B cell (primary cell): ENCODE measurements around the gene ERC1. TPM values are rescaled to one million over a fixed set of nuclear protein-coding genes. Genes with fewer than 3 reads are reported as not detected.

Experiments
- ATAC-seq: fragments of 200-7000 bp; cut with Tn5 transposase; one replicate; pipeline ENCODE4 v1.10.0; 2021; ENCODE audit warnings: low read depth, mild to moderate bottlenecking, moderate number of reproducible peaks, moderate library complexity
- CTCF ChIA-PET: fragments of 350-600 bp; sonication (Branson Sonifier 250); formaldehyde crosslinking; loops from one replicate; lab custom pipeline; 2021; ENCODE audit warnings: antibody characterized with exemption, inconsistent platforms; lab: Charles Lee
- POLR2A ChIA-PET: fragments of 350-600 bp; sonication (Branson Sonifier 250); formaldehyde crosslinking; loops from one replicate; lab custom pipeline; 2021; ENCODE audit warnings: antibody characterized with exemption; lab: Charles Lee
- DNase-seq: peaks from one replicate; pipeline ENCODE4 v3.0.0; 2013
- H2AFZ ChIP-seq: 2 replicates; pipeline ENCODE4 v1.6.1; 2012; ENCODE audit warnings: mild to moderate bottlenecking, low read depth, low read length; ENCODE audit not compliant: insufficient read depth, poor library complexity, severe bottlenecking
- H3K27ac ChIP-seq, 2 donors: 1 replicate in 1 of 2; 2 replicates in 1 of 2; pipeline ENCODE4 v1.5.1; 2012 to 2013; ENCODE audit warnings: low read length in 2 of 2, mild to moderate bottlenecking in 2 of 2, moderate library complexity in 1 of 2
- H3K27me3 ChIP-seq, 4 experiments: fragments of 200-600 bp in 1 of 4; sonication (generic) in 1 of 4; replicated peaks in 1 of 4; 1 replicate in 2 of 4; 2 replicates in 2 of 4; pipeline versions ENCODE4 v1.6.1 to v1.7.0; 2013 to 2016; ENCODE audit warnings: low read length in 3 of 4, mild to moderate bottlenecking in 2 of 4, mixed read lengths in 1 of 4, moderate library complexity in 1 of 4; ENCODE audit not compliant: insufficient read depth in 4 of 4, control insufficient read depth in 3 of 4; ENCODE audit errors: control extremely low read depth in 1 of 4
- H3K36me3 ChIP-seq, 2 experiments: replicated peaks in 1 of 2; 1 replicate in 1 of 2; 2 replicates in 1 of 2; pipeline versions ENCODE4 v1.6.1 to v1.7.1; 2013; ENCODE audit warnings: low read length in 1 of 2; ENCODE audit not compliant: insufficient read depth in 2 of 2, control insufficient read depth in 1 of 2; ENCODE audit errors: control extremely low read depth in 1 of 2, extremely low read depth in 1 of 2
- H3K4me1 ChIP-seq, 2 donors: fragments of 200-600 bp in 1 of 2; sonication (generic) in 1 of 2; 1 replicate in 1 of 2; 2 replicates in 1 of 2; pipeline versions ENCODE4 v1.5.1 to v1.6.1; 2013 to 2017; ENCODE audit warnings: low read length in 2 of 2; ENCODE audit not compliant: control insufficient read depth in 2 of 2, insufficient read depth in 2 of 2
- H3K4me2 ChIP-seq: replicated peaks from 2 replicates; pipeline ENCODE3; 2012; ENCODE audit warnings: mild to moderate bottlenecking, low read depth, low read length; ENCODE audit not compliant: poor library complexity, severe bottlenecking
- H3K4me3 ChIP-seq, 5 experiments: fragments of 200-600 bp in 1 of 5; sonication (generic) in 1 of 5; 1 replicate in 3 of 5; 2 replicates in 2 of 5; pipeline versions ENCODE4 v1.5.1 to v1.7.0; 2011 to 2016; ENCODE audit warnings: low read length in 4 of 5, mild to moderate bottlenecking in 4 of 5, low read depth in 2 of 5, control low read depth in 1 of 5, moderate library complexity in 1 of 5; ENCODE audit not compliant: insufficient read depth in 1 of 5; ENCODE audit errors: control extremely low read depth in 1 of 5, extremely low read depth in 1 of 5
- H3K79me2 ChIP-seq: fragments of 200-600 bp; sonication (generic); one replicate; pipeline ENCODE4 v1.6.0; 2016; ENCODE audit warnings: low read length; ENCODE audit not compliant: control insufficient read depth, insufficient read depth
- H3K9ac ChIP-seq: fragments of 200-600 bp; sonication (generic); 2 replicates; pipeline ENCODE4 v1.6.1; 2017; ENCODE audit warnings: mild to moderate bottlenecking, low read length, moderate library complexity
- H3K9me3 ChIP-seq, 3 donors: one replicate each; pipeline versions ENCODE4 v1.6.1 to v1.7.1; 2013; ENCODE audit warnings: low read length in 2 of 3; ENCODE audit not compliant: control insufficient read depth in 2 of 3, insufficient read depth in 1 of 3; ENCODE audit errors: control extremely low read depth in 1 of 3
- H4K20me1 ChIP-seq: 2 replicates; pipeline ENCODE4 v1.6.0; 2012; ENCODE audit warnings: mild to moderate bottlenecking, low read length; ENCODE audit not compliant: insufficient read depth, control insufficient read depth, poor library complexity, severe bottlenecking
- H3K27ac Mint-ChIP-seq: one replicate; pipeline ENCODE4 v1.8.0; 2021; ENCODE audit warnings: mixed read lengths
- H3K27me3 Mint-ChIP-seq: one replicate; pipeline ENCODE4 v1.8.0; 2021; ENCODE audit warnings: mixed read lengths
- H3K4me1 Mint-ChIP-seq: one replicate; pipeline ENCODE4 v1.8.0; 2021; ENCODE audit warnings: mixed read lengths
- H3K4me3 Mint-ChIP-seq: one replicate; pipeline ENCODE4 v1.8.0; 2021; ENCODE audit warnings: mixed read lengths
- H3K9me3 Mint-ChIP-seq: one replicate; pipeline ENCODE4 v1.8.0; 2022; ENCODE audit warnings: mixed read lengths; ENCODE audit not compliant: insufficient read depth
- EZH2 ChIP-seq: IDR thresholded peaks from 2 replicates; pipeline ENCODE4 v1.6.1; 2012; ENCODE audit warnings: borderline replicate concordance, low read depth, mild to moderate bottlenecking, moderate library complexity, low read length; ENCODE audit not compliant: insufficient read depth, poor library complexity, severe bottlenecking
- WGBS: methylation state at CpG from one replicate; pipeline ENCODE4 v1.1.5; 2013; ENCODE audit warnings: missing lambda C conversion rate; ENCODE audit not compliant: insufficient coverage; 5-methylcytosine and 5-hydroxymethylcytosine counted together
- intact Hi-C: fragments of 100-400 bp; cut with micrococcal nuclease; formaldehyde crosslinking; loops from one replicate; pipeline ENCODE4 v1.10.0; 2022
- polyA plus RNA-seq: library from polyadenylated mRNA; depleted of rRNA; stranded (reverse); fragments of >200 nt; gene quantifications from 2 replicates; pipeline ENCODE4 v1.2.3, GENCODE V29; 2012
- total RNA-seq, 2 donors: library from RNA; stranded (reverse); fragments of 120-200 nt in 1 of 2; gene quantifications; 1 replicate in 1 of 2; 2 replicates in 1 of 2; pipeline versions ENCODE4 v1.2.3 to v1.2.4, GENCODE V29; 2013 to 2022
- TF ChIP-seq, protein P1 (sequence below): fragments of 200-600 bp; IDR thresholded peaks from one replicate; pipeline ENCODE4 v1.8.0; 2022; ENCODE audit warnings: antibody characterized with exemption, mild to moderate bottlenecking

ERC1 gene
- total and polyA plus RNA-seq, 2 donors (not counting 1 experiment from before 2014, with no cell fraction given): 4.0 to 77.6 TPM

DNA sequence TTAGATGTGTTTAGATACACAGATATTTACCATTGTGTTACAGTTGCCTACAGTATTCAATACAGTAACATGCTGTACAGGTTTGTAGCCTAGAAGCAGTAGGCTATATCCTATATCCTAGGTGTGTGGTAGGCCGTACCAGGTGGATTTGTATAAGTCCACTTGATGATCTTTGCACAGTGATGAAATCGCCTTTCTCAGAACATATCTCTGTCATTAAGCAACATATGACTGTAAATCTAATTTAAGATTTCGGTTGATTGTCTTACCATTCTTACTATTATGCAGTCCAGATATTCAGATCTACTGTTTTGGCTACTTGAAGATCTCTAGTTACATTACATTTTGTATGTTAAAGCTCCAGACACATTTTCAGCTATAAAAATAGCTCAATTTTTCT is 39.8 kb downstream of the ERC1 start:
- no CpG with 5 or more reads among the region's 3 CpGs for WGBS
- H3K27ac ChIP-seq: no peak overlapping the region
- H3K27me3 ChIP-seq: no peaks in the 10 kb centered on the region
- no peaks in the 10 kb centered on the region for H3K9me3 ChIP-seq
- Mint-ChIP-seq H3K4me3 (no peak overlapping the region), H3K4me1 (no peaks in the 10 kb centered on the region), H3K27me3 (no peaks in the 10 kb centered on the region), H3K9me3 (no peaks in the 10 kb centered on the region), H3K27ac (no peak overlapping the region)
- no peaks in the 10 kb centered on the region for H3K4me1 ChIP-seq
- no peak overlapping the region for H2AFZ ChIP-seq
- intact Hi-C loops: no loop called here
- H3K4me3 ChIP-seq: no peak overlapping the region
- ChIA-PET CTCF (no interaction called here), POLR2A (no interaction called here)
- ATAC-seq (no peak), DNase-seq (no peak)
- H3K9ac ChIP-seq: no peak overlapping the region
- no peaks in the 10 kb centered on the region for H4K20me1 ChIP-seq
- TF ChIP-seq, protein P1, sequence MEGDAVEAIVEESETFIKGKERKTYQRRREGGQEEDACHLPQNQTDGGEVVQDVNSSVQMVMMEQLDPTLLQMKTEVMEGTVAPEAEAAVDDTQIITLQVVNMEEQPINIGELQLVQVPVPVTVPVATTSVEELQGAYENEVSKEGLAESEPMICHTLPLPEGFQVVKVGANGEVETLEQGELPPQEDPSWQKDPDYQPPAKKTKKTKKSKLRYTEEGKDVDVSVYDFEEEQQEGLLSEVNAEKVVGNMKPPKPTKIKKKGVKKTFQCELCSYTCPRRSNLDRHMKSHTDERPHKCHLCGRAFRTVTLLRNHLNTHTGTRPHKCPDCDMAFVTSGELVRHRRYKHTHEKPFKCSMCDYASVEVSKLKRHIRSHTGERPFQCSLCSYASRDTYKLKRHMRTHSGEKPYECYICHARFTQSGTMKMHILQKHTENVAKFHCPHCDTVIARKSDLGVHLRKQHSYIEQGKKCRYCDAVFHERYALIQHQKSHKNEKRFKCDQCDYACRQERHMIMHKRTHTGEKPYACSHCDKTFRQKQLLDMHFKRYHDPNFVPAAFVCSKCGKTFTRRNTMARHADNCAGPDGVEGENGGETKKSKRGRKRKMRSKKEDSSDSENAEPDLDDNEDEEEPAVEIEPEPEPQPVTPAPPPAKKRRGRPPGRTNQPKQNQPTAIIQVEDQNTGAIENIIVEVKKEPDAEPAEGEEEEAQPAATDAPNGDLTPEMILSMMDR: no peak
- no peak for TF ChIP-seq EZH2
- no peak overlapping the region for H3K4me2 ChIP-seq
- peaks cover 5 to 20% of the 10 kb centered on the region in 2 experiments for H3K36me3 ChIP-seq
- H3K79me2 ChIP-seq: no peaks in the 10 kb centered on the region

DNA sequence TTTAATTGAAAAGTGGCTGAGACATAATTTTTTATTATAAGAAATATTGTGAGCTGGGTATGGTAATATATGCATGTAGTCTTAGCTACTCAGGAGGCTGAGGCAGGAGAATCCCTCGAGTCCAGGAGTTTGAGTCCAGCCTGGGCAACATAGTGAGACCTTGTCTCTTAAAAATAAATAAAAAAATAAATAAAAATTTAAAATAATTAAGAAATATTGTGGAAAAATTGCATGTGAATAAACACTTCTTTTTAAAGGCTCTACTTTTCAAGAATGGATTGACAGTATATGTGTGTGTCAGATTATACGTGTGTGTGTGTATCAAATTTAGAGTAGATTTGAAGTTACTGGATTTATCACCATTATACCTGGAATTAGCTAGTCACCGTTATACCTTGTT is 43.2 kb downstream of the ERC1 start:
- no CpG with 5 or more reads among the region's 3 CpGs for WGBS

More for the DNA sequence above, 43.2 kb downstream of the ERC1 start:
- Histone ChIP-seq H3K27me3 (no peaks in the 10 kb centered on the region), H4K20me1 (no peaks in the 10 kb centered on the region), H3K36me3 (peaks cover 3 to 7% of the 10 kb centered on the region in 2 experiments), H3K4me2 (no peak overlapping the region), H3K9me3 (no peaks in the 10 kb centered on the region), H3K9ac (no peak overlapping the region), H3K4me1 (no peaks in the 10 kb centered on the region), H3K27ac (no peak overlapping the region), H3K4me3 (no peak overlapping the region), H3K79me2 (no peaks in the 10 kb centered on the region), H2AFZ (no peak overlapping the region)
- no peak overlapping the region for H3K4me3 Mint-ChIP-seq
- H3K9me3 Mint-ChIP-seq: no peaks in the 10 kb centered on the region
- intact Hi-C loops: no loop called here
- H3K4me1 Mint-ChIP-seq: no peaks in the 10 kb centered on the region
- ChIA-PET CTCF (no interaction called here), POLR2A (no interaction called here)
- DNase-seq: no peak
- no peak overlapping the region for H3K27ac Mint-ChIP-seq
- H3K27me3 Mint-ChIP-seq: no peaks in the 10 kb centered on the region
- no peak for TF ChIP-seq EZH2
- TF ChIP-seq, protein P1: no peak
- no peak for ATAC-seq
